ENCODE results near the gene ISOC1. TPM values are rescaled to one million over a fixed set of nuclear protein-coding genes. Genes with fewer than 3 reads are reported as not detected.

Gene ISOC1
- total and polyA plus RNA-seq, 8 donors: 22.7 to 51.6 (median 41.7) TPM

GRCh38 chr5:129161830-129162229 is 67.3 kb downstream of the ISOC1 start:
- H3K9me3 ChIP-seq: peaks cover 0 to 28% of the 10 kb centered on the region in 2 donors
- ATAC-seq (no peak), DNase-seq (no peak)
- no peaks in the 10 kb centered on the region for H3K36me3 ChIP-seq
- no peaks in the 10 kb centered on the region for H3K4me1 ChIP-seq
- TF ChIP-seq CTCF (IDR thresholded peaks at IDR 0.05): no peak
- no peak overlapping the region for H3K27ac ChIP-seq
- H3K4me3 ChIP-seq: no peak overlapping the region
- intact Hi-C loops (cut with DNase I): no loop called here
- H3K27me3 ChIP-seq: no peaks in the 10 kb centered on the region

Small RNA genes lying within 50 kb of the gene (microRNA-seq; reads per million reads assigned to microRNA genes)
- gene MIR4633: 0 reads per million in 2 donors

Other genes with a start within 250 kb of the ISOC1 start
- gene SLC27A6, start 129.3 kb upstream of the ISOC1 start, total RNA-seq: under 1 TPM; 0.39 to 0.61 TPM
- 1 to 10 TPM; 2.8 to 6.6 (median 4.9) TPM for gene SLC27A6, start 129.3 kb upstream of the ISOC1 start, polyA plus RNA-seq (ENCODE audit: insufficient read length in 6 of 6)

All from left lung (tissue), 10 donors.